Activated CD4-positive, alpha-beta T cell treated with anti-CD3 and anti-CD28 coated beads, Interleukin-2, amount 50 U/mL, for 4 hours (primary cell): ENCODE data around the gene GOLPH3.
"Not testable (repeated sequence)": the region's sequence is repeated elsewhere in the genome, so short reads cannot be mapped to it uniquely, and the experiment has no call there.

Experiments
- DNase-seq, 2 experiments: peaks; one replicate each; pipeline ENCODE4 v3.0.0-alpha.2; 2020

Gene GOLPH3

DNA sequence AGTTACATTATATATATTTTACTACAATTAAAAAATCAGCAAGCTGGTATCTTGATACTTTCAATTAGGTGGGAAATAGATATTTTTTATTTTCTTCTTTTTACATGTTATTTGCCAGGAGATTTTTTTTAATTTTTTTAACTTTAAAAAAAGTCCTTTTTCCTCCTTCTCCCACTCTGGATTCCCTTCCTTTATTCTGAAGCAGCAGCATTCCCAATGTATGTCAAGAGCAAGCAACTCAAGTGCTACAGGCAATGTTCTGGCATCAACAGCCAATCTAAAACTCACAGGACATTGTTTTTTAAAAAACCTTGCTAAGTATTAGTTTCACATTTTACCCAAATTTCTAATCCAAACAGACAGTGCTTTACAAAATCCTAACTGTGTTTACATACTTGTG lies 41.4 kb downstream of the GOLPH3 start:
- DNase-seq, result no peak

DNA sequence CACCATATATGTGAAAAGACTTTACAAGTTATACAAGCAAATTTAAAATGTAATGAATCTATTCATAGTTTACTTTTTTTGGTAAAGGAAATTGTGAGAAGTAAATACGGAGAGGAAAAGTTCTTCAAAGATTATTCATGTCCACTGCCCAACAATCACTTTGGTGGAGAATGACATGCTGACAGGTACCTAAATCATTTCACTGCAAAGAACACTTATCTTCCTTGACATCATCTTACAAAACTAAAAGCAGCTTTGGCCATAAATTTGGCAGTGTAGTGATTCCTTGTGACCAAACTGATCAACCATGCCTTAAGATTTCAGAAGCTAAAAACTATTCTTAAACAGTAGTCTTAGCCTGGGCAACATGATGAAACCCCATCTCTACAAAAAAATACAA lies 42.5 kb downstream of the GOLPH3 start:
- DNase-seq, result no peak

DNA sequence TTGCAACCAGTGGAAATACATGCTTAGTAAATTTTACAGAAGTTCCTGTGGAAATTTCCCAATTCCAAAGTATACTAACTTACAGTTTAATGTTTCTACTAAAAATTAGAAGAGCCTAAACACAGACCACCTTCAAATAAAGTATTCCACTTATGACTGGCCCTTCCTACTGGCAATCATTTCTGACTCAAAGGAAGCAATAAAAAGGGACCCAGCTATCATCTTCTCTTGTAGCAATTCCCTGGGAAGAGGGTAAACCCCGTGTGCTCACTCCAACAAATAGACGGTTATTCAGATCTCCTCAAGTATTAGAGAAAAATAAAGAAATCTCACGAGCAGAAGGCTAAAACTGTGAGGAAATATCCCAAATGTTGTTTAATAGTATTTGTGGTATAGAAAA lies 43.3 kb downstream of the GOLPH3 start:
- no peak for DNase-seq

DNA sequence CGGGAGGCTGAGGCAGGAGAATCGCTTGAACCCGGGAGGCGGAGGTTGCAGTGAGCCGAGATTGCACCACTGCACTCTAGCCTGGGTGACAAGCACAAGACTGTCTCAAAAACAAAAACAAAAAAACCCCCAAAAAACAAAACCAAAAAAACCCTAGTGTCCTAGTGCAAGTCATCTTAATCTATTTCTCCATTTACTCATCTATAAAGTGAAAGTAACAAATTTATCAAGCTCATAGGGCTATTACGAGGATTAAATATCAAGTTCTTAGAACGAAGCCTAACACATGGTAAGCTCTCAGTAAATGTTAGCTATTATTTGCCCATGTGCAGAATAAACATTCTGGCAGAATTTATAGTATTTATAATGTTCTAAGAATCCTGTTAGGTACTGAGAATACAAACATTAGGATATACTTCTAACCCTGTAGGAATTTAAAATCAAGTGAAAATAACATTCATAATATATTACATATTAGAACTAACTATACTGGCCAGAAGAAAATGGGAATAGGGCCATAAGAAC lies 45.0 kb downstream of the GOLPH3 start:
- DNase-seq, result no peak

DNA sequence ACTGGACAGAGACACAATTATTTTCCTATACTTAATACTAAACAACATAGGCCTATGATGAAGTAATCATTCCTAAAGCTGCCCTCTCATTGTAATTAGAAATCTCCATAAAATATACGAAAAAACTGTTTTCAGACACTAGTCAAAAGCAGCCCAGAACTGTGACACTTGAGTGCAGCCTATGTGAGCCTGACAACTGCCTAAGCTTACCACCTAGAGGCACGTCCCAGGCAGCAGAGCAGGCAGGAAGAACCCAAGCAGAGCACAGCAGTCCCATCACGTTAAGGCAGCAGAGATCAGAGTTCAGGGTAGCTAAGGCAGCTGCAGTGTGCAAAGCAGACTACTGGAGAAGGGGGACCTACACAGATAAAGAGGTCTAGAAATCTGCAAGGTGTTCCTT lies 46.4 kb downstream of the GOLPH3 start:
- no peak for DNase-seq

DNA sequence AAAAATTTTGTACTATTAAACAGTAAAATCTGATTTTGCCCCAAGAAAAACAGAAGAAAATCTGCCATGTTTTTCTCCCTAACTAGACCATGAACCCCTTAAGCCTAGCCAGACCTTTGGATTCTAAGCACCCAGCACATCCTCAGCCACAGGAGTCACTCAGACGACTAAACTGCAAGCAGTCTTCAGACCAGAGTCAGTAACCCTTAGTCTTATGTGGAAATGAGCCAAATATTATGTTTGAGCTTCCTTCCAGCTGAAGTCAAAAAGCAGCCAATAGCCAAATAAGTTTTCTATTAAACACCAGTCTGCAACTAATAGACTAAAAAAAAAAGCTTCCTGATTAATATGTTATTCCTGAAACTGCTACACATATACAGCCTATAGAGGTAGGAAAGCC lies 47.4 kb downstream of the GOLPH3 start:
- DNase-seq, result no peak

DNA sequence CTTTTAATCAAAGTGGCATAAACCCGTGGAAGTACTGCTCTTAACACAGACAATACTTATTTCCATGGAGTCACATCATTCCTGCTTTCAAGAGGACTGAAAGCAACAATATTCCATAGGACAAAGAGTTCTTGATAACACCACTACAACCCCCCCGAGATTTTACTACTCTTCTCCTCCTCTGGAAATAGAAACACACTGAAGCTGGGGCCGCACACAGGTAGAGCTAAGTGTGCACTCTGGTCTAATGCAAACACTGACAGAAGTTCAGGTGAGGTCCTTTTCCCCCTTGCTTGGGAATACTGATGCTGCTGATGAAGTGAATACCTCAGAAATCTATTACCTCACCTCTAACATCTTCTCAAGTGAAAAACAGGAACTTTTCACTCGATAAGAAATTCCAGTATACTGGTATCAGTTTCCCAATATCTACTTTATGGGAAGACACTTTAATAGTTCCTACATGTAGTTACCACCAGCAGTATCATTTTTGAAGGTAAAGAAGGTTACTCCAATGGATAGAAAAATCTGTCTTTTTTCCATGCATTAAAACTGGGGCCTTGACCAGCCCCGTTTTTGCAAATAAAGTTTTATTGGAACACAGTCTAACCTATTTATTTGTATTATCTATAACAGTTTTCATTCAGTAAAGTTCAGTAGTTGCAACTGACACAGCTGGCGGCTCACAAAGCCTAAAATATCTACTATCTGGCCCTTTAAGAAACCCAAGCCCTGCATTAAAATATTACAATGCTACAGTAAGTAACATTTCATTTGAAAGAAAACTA lies 50.0 kb downstream of the GOLPH3 start:
- DNase-seq, result no peak

DNA sequence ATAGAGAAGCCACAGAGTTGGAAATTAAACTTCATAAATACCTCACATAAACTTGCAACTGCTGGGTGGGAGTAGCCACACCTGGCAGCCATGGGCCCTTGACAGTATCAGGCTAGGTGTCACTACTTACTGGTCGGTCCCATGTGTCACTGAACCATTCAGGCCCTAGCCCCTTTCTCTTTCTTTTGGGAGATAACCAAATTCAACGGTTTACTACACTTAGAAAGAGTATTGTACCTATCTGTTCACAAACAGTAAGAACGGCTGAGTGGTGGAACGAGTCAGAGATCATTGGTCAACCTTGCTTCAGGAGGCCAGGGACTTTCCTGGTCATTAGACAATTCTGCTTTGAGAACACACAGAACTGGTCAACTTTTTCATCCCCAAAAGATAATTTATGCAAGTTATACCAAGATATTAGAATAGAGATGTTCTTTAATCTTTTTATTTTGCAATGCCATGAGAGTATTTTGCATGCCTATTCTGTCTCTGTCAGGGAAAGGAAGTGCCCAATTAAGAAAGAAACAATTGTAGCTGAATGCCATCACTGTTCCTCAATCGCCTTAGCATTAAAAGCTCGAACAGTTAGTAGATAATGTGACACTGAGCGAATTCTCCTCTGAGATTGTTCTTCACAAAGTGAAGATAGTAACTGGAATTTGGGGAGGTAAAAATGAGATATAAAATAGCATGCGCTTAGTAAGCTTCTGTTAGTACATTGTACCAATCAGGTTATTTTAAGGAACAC lies 50.9 kb downstream of the GOLPH3 start:
- DNase-seq, result no peak

DNA sequence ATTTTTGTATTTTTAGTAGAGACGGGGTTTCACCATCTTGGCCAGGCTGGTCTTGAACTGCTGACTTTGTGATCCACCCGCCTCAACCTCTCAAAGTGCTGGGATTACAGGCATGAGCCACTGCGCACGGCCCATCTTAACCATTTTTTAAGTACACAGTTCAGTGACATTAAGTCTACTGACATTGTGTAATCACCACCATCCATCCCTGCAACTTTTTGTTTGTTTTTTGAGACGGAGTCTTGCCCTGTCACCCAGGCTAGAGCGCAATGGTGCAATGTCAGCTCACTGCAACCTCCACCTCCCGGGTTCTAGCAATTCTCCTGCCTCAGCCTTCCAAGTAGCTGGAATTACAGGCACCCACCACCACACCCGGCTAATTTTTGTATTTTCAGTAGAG lies 55.2 kb downstream of the GOLPH3 start:
- DNase-seq, result not testable (repeated sequence)

DNA sequence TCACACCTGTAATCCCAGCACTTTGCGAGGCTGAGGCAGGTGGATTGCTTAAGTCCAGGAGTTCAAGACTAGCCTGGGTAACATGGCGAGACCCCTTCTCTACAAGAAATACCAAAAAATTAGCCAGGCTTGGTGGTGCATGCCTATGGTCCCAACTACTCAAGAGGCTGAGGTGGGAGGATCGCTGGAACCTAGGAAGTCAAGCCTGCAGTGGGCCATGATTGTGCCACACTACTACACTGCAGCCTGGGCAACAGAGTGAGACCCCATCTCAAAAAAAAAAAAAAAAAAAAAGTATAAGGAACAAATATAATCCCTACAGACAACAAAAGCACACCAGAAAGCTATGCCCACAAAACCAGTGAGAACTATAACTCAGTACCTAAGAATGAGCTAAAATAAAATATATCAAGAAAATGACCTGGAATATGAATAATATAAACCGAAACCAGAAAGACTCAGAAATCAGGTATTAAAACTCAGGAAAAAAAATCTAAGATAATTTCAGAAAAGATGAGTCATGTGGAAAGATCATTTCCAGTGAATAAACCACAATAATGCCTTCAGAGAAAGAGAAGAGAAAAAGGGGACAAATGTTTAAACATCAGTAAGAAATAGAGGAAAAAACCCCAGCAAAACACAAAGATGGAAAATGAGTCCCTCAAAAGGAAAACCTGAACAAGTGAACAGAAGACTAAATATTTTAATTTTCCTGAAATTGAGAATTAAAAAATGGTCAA lies 57.4 kb downstream of the GOLPH3 start:
- no peak for DNase-seq

DNA sequence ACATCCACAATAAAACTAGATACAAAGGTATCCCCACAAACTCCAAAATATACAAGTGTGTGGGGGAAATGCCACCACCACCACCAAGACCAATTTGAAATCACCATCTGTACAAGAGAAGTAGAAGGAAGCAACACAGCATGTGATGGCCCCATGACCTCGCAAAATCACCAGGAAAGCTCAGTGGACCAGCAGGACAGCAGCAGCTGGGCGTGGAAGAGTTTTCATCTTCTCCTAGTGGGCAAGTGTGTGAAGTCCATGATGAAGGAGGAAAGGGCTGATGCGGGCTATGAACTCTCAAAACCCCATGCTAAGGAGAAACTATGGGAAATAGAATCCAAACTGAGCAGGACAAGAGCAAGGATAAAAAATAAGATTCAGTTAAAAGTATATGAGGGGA lies 58.1 kb downstream of the GOLPH3 start:
- no peak for DNase-seq

DNA sequence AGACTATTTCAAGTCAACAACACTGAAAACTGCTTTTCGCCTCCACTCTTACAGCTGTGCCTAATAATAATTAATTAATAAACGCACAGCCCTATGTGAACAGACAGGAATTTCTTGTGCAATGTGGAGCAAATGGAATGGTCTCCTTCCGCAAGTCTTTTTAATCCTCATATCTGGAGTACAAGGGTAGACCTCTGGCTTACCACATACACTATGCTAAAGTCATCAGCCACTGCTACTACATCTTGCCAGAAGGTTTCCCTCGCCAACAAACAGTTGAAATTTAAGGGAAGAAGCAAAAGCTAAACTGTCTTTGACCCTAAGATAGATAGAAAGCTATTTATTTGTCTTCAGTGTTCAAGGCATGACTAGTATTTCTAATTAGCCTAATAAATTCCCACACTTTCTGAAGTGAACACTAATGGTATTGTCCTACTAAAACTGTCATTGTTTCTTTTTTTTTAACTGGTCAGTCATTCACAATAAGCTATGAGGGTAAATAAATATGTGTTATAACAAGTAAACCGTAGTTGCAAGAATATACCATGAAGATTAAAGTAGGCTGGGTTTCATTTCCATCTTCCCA lies 63.9 kb downstream of the GOLPH3 start:
- no peak for DNase-seq

DNA sequence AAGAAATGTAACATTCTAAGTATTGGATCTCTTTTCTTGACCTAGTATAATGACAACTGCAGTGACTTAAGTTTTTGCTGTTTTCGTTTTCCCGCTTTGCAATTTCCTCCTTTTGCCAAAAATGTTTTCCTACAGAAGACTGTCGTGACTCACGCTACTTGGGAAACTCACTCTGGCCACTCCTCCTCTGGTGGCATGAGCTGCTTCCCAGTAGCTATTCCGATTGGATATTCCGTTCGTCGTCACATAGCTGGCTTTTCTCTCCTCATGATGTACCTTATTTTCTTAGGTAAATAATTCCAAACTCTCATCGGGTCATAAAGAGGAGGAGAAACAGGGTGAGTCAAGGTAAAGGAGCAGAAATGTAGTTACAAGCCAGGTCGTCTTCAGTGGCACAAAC lies 64.9 kb downstream of the GOLPH3 start:
- no peak for DNase-seq

DNA sequence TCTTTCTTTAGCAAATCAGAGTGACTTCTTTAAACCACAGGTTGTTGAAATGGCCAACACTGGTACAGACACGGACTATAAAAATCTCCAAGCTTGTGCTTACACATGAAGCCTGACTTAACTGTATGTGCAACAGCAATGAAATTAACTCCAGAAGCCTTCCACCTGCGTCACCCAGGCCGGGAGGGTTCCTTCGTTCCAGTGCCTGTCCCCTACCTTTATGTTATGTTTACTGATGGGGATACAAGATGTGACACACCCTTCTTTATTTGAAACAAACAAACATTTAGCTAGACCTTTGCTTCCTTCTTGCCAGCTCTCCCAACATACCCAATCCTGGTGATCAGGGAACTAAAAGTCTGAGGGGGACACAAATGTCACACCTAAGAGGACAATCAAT lies 66.0 kb downstream of the GOLPH3 start:
- DNase-seq, result no peak

DNA sequence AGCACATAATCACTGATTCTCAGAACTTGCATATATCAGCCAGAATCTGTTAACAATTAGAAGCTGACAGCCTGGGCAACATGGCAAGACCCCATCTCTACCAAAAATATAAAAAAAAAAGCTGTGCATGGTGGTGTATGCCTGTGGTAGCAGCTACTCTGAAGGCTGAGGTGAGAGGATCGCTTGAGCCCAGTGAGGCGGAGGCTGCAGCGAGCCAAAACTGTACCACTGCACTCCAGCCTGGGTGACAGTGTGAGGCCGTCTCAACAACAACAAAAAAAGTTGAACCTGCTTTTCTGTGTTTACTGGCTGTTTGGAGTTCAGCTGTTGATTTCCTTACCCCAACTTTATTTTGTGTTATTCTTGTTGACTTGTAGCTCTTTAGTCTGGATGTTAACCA lies 66.8 kb downstream of the GOLPH3 start:
- DNase-seq, result no peak

DNA sequence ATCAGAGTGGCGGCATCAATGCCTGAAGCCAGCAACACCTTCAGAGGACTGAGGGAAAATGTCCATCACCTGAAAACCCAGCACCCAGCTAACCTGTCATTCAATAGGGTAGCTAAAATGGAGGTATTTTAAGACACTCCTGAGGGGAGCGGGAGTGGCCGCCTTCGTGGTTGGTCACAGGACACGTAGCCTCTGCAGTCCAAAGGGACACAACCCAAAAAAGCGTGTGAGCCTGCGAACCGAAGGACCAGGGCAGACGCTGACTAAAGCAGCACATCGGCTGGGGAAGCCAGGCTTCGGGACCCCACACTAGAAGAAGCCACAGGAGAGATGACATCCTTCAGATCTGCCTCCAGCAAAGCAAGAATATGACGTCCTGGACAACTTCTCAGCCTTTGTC lies 70.6 kb downstream of the GOLPH3 start:
- DNase-seq, result no peak

DNA sequence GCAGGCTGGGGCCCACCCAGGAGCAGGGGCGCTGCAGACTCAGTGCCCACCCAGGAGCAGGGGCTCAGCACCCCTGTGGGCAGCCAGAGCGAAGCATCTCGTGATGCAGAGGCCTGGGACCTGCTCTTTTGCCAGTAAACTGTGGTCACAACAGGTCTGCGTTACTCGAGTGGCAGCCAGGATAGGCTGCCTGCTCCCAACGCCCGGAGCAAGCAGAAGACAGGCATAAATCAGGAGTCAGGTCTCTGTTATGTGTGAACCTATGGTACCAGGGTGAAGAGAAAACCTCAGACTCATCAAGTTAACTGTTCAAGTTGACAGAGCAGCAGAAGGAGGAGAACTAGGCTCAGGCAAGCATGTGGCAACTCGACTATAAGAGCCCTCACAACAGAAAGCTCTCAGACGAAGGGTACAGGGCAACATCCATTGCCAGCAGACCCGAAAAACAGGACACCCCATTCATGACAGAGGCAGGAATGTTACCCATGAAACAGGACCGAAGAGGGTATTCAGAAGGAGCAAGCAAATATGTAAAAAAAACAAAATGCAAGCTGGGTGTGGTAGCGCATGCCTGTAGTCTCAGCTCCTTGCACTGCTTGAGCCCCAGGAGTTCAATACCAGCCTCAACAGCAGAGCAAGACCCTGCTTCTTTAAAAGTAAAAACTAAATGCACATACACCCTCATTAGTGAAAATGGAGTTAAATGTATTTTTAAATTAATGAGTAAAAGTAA lies 71.7 kb downstream of the GOLPH3 start:
- no peak for DNase-seq

DNA sequence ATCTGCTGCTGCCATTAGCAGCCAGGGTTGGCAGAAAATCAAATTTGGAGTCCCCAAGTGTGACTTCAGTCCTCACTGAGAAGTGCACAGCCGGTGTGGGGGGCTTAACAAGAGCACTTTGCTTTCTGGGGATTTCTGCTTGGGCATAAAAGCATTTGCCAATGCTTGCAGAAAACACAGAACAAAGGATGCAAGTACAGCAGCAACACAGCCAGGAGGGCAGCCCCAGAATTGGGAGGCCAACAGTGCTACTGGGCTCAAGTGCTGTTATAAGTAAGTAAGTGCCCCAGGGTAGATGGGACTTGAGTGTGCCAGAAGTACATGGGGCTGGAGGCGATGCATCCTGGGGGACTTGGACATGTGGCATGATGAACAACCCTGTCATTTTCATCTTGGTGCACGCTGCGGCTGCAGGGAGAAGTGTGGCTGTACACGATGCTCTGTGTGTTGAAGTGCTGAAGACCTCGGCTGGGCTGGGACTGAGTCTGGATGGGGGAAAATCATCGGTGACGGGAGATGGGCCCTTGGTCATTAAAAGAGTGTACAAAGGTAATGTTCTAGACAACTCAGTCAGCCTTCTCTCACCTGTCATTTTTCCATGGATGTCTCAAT lies 73.3 kb downstream of the GOLPH3 start:
- no peak for DNase-seq

DNA sequence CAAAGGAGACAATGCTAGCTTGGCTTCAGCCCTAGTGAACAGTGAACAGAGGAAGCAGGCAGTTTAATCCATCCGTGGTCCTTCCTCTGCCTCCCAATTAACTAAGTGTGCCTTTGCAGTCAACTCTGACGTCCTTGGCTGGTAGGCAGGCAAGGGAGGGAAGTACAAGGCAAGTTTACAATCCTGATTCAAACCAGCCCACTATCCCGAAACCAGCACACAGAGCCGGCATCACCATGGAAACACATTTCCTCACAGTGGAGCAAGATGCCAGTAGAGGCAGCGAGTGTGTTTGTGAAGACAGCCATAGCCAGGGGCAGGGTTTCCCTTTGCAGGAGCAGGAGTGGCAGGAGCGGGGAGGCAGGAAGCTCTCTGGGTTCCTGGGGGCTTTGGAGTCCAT lies 73.9 kb downstream of the GOLPH3 start:
- DNase-seq, result no peak

DNA sequence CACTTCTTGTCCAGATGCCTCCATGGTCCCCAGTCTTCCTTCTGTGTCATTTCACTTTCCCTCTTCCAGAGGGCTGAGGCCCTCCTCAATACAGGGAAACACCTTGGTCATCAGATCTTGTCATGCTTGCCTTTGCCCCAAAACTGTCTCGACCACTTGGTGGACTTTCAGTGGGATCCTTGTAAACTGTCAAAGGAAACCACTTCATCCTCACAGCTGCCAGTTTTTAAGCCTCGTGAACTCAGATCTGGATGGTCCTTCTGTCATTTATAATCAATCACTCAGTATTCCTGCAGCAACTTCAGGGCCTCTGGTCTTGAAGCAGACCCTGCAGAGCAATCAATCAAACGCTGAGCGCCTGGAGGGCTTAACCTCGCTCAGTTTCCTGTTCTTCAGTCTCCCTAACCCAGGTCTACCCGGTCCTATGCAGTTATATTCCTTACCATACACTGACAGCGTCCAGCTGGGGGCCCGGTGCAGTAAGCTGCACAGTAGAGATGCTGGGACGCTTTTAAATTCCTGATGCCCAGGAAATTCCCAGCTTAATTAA lies 74.6 kb downstream of the GOLPH3 start:
- no peak for DNase-seq

DNA sequence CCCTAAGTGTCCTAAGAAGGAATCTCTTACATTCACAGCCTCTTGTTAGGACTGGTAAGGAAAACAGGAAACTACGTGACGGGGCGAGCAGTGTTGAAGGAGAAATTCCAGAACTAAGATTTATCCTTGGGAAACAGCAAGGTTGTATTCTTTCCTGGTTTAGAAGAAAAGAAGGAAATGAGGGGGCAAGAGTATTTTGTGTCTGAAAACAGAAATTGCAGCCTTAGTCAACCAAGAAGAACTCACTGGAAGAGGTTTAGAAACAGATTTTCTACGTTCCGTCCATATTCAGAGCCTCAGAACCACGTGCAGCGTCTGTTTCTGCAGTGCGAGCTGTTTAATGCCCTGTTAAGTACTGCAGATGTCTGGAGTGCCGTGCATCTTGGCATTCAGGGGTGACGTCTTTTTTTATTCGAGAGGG lies 75.2 kb downstream of the GOLPH3 start:
- no peak for DNase-seq

DNA sequence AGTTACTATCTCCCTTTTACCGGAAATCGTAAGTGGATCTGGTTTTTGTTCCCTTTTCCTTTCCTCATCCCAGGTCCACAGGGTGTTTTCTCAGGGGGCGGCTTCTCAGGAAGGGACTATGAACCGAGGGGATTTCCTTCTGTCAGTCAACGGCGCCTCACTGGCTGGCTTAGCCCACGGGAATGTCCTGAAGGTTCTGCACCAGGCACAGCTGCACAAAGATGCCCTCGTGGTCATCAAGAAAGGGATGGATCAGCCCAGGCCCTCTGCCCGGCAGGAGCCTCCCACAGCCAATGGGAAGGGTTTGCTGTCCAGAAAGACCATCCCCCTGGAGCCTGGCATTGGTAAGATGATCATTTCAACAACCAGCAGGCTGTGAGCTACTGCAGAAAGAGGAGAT lies 75.8 kb downstream of the GOLPH3 start:
- DNase-seq, result no peak
